Vein endothelial cell (primary cell): ENCODE data around the gene FAM81A. TPM values are rescaled to one million over a fixed set of nuclear protein-coding genes. Genes with fewer than 3 reads are reported as not detected.

Source experiments
- small RNA-seq: library from RNA; depleted of rRNA; stranded (forward); fragments of <200 nt; gene quantifications from one replicate; pipeline ENCODE3, GENCODE V24; 2012
- total RNA-seq: library from RNA; depleted of rRNA; stranded (reverse); fragments of >200 nt; gene quantifications from 2 replicates; pipeline ENCODE4 v1.2.3, GENCODE V29; 2012

The FAM81A gene
- total RNA-seq = 0.19 TPM in 1 of 2 replicates, not detected in the other

DNA sequence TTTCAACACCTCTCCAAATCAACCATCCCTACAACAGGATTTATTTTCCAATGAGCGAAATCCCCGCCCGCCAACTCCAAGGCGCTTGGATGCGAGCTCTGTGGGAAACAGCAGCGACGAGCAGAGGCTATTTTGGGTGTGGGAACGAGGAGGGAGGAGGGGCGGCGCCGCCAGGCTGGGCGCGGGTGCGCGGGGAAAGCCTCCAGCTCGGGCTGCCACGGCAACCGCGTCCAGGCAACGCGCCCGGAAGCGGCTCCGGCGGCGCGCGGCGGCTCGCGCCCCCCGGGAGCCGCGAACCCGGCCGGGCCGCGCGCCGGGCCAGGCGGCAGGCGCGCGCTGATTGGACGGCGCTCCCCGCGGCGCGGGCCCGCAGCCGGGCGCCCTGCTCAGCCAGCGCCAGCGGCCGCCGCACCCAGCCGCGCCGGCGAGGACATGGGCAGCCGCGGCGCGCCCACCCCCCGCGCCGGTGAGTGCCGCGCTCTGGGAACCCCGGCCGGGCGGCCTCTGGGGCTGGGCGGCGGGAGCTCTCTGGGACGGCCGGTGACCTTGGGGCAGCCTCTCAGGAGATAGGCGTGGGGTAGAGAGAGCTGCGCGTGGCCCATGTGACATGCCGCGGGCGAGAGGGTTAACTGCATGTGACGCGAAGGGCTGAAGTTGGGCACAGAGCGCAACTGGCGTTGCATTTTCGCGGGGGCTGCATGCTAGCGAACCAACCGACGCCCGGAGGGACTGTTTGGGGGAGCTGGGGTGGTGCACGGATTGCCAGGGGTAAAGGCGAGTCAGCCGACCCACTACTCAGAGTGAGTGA is at the start of gene FAM81A:
Gene FAM81A, plus strand, starts transcription at position 370 of the 808 bp plus-strand sequence. CDS start 20,441 bp downstream, outside the sequence.

Small RNAs within 50 kb of the gene (small RNA-seq; reads per million reads assigned to genes)
- gene RF00019 = not detected

Other genes starting within 250 kb of the FAM81A start
- gene LDHAL6B, start 231.3 kb upstream of the FAM81A start, total RNA-seq = not detected in 2 replicates
- gene MYO1E, start 65.3 kb upstream of the FAM81A start, total RNA-seq = 150 and 207 TPM in 2 replicates
- not detected in 2 replicates for gene GCNT3, start 173.6 kb downstream of the FAM81A start, total RNA-seq
- gene GTF2A2, start 219.3 kb downstream of the FAM81A start, total RNA-seq = 45.9 and 56.8 TPM in 2 replicates